HG03097 (cell line): ENCODE results near the gene ECT2L.

ENCODE experiments used
- ATAC-seq: cut with Tn5 transposase; IDR thresholded peaks from one replicate; pipeline ENCODE4 v1.9.1; 2021; ENCODE audit not compliant: unreplicated experiment, low FRiP score

ECT2L gene

DNA sequence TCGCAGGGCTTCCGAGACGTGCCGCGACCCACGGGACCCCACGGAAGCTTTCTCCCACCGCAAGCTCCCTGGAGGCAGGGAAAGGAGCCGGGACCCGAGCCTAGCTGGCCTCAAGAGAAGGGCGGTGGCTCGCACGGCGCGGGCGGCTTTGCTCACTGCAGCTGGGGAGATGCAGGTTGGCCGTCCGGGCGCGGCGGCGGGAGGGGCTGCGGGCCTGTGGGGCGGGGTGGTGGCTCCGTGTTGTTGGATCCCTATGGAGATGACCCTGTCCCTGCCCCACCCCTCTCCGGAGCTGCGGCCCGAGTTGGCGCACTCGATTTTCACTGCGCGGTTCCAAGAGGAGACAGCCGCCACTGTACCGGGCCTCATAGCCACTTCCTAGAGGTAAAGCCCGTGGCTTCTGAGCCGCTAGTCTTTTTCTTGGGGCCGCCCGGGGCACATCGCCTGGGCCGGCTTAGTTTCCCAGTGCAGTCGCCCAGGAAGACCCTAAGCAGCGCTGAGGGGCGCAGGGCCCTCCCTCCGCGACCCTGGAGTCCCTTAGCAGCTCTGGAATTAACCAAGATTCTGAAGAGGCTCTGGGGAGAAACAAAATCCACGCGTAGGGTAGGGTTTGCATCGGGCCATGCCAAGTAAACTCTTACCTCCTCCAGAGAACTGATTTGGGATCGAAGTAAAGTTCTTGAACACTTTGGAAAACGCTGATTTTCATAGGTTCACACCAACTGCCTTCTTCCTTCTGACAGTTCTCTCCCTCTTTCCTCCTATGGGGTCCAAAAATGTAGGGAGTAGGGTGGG, at the start of gene ECT2L:
Gene ECT2L, plus strand, starts transcription at position 279 of the 795 bp plus-strand sequence. CDS start 17,188 bp downstream, outside the sequence.
- no peak for ATAC-seq

DNA sequence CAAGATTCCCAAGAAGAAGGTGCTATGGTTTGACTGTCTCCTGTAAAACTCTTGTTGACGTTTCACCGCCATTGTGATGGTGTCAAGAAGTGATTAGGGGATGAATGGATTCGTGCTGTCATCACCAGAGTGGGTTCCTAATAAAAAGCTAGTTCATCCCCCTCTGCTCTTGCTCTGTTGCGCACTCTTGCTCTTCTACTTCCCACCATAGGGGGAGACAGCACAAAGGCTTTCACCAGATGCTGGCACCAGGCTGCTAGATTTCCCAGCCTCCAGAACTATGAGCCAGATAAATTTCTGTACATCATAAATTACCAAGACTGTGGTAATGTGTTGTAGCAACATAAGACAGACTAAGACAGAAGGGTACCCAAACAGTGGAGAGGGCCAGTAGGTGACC, 43.9 kb upstream of the ECT2L start:
- no peak for ATAC-seq

DNA sequence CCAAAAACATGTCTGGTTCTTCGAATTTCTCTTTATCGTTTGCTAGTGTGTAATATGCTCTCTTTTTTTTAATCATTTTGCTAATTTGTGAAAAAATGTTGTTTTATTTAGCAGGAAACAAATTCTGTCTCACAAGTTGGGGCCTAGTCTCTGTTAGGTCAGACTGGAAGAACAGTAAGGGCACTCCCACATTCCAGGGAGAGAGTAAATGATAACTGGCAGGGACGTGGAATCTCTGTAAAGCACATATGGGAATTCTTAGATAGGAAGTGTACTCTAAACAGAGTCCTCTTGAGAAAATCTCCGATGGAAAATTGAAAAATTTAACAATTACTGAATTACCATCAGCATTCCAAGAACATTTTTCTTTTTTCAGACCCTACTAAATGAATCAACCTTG, 38.8 kb upstream of the ECT2L start:
- no peak for ATAC-seq

DNA sequence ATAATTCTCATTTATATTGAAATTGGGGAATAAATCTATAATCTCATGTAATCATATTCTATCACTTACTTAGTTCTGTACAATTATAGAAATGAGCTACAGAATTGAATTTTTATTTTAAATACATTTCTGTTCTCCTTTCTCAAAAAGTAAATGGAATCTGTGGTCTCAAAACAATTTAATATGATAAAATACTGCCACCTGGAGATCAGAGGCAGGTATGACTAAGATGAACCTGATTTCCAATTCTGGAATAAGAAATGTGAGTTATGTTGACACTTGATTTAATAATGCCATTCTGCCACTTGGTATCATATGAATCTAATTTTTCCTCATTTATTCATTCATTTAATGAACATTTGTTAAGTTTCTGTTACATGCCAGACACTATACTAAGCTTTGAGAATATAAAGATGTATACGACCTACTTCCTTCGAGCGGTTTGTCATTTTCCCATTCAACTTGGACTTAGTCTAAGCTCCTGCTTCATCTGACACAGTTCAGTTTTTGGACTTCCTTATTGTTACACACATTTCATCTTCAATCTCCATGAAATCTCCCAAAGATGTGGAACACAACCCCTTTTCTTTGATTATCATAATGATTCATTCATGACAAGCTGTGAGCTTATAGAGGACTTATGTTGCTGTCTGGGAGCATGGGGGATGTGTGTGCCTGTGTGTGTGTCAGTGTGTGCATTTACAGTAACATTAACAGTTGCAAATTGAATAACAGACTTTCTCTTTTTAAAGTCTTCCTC, 29.8 kb upstream of the ECT2L start:
- ATAC-seq = no peak

GRCh38 chr6:138769102-138769676, 26.7 kb upstream of the ECT2L start:
- no peak for ATAC-seq

DNA sequence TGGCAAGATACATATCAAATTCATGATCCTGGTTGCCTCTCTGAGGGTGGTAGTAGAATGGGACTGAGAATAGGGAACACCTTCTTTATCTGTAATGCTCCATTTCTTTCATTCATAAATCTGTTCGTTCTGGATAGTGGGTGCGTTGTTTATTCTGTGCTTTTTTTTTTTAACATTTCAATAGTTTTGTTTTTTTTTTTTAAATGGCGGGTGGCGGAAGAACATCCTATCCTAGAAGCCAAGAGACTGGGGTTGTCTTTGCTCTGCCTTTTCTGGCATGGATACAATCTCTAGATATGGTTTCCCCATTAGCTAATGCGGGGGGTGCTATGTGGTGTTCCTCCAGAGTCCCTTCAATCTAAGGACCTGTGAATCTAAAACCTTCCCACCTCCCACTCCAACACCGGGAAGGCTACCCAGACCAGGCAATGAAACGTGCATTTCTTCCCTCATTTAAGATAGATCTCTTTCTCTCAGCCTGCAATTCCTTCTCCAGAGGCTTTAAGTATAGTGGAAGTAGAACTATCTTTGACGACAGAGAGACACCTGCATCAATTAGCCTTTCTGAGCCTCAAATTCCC, 23.2 kb upstream of the ECT2L start:
- ATAC-seq = peak; percentile 1

DNA sequence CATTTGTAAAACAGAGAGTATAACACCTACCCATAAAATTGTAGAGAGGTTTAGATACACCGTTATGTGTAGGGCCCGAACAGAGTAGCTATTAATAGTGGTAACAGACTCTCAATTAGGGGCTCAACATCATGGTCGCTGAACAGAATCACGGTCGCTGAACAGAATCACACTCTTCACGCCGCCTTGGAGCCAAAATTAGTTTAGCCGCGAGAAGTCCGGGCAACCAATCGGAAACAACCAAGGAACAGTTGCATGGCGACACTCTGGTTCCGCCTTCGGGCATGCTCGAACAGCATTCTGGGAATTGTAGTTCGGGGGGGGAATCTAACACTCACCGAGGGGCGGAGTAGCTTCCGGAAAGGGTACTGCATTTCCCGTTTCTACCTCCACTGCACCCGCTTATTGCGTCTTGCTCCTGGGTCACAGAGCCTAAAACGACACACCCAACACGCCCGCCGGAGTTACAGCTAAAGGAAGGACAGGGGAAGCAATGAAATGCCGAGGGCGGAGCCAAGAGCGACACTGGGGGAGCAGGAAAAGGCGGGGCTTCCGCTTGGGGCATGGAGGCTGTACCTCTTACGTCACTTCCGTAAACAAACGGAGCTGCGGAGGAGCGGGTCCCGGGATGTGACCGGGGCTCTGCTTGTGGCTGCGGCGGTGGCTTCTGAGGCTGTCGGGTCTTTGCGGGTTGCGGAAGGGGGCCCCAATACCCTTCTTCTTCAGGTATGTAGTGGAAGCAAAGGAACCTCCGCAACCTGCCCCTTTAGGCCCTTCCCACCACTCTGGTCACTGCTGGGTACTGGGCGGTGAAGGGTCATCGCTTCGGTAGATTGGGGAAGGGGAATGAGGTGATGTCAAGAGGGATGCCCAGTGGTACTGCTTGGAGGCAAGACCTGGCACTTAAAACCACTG, 22.5 kb upstream of the ECT2L start, which contains the start of gene CCDC28A:
Gene CCDC28A, plus strand, starts transcription at position 593 of the 915 bp plus-strand sequence. CDS start 2,352 bp downstream, outside the sequence.
- ATAC-seq = peak; percentile 87

DNA sequence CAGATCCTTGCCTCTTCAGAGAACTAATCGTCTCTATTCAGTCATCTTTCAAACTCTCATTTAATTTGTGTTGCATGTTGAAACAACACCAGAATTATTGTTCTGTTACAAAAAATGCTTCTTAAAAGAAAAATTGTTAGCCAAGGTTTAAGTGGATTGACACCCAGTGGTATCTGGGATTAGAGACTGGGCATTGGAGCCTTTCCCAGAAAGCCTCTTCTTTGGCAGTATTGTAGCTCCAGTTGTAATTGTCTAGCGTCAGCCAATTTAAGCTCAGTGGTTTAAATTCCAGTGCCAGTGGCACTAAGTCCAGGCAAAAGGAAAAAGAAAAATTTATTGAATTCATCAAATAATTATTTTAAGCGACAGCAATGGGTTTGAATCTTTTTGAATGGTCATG, 21.5 kb upstream of the ECT2L start:
- no peak for ATAC-seq

DNA sequence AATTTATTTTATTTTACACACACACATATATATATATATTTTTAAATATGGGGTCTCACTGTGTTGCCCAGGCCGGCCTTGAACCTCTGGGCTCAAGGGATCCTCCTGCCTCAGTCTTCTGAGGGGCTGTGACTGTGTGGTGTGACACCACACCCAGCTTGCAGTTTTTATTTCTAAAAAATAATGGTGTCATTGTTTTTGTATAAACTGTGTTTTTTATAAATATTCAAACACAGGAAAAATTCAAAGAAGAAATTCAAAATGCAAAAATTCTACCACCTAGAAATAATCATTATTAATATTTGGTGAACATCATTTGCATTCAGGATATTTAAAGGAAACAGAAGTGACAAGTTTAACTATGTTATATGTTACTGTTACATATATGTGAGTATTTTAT, 19.2 kb upstream of the ECT2L start:
- ATAC-seq = no peak

- no peak for ATAC-seq
These were observed 17.6 kb upstream of the ECT2L start for GRCh38 chr6:138778331-138778730.

DNA sequence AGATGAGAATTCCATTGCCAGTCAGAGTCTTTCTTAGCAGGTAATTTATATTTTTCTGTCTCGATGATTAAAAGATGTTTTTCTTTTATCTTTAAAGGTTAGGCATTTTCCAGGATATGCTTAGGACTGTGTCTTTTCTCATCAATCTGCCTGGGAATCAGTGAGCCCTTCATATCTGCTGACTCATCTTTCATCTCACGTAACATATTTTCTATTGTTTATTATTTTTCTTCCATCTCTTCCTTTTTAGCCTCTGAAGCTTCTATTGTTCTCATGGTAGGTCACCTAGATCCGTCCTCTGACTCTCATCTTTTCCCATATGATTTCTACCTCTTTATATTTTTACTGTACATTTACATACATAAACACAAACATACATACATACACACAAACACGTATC, 13.6 kb upstream of the ECT2L start:
- ATAC-seq = no peak

DNA sequence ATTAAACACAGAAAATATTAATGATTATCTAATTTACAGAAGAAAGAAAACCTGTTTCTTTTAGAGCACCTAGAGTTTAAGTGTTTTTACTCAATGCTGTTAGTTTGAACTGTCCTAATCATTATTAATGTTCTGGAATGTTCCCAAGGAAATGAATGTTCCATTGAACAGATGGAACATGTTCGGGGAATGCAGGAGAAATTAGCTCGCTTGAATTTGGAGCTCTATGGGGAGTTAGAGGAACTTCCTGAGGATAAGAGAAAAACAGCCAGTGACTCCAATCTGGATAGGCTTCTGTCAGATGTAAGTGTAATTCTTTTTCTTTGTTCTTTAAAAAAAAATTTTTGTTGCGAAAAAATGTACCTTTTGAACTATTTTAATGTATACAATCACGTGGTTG, 10.8 kb upstream of the ECT2L start:
- no peak for ATAC-seq

DNA sequence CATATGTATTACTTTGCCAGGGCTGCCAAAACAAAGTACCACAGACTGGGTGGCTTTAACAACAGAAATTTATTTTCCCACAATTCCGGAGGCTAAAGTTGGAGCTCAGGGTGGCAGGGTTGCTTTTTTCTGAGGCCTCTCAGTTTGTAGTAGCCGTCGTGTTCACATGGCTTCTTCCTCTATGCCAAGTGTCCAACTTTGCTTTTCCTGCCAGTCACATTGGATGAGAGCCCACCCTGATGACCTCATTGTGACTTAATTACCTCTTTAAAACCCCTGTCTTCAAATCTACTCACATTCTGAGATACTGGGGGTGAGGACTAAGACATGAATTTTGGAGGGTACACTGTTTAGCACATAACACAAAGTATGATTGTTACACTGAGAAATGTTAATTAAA, 9.9 kb upstream of the ECT2L start:
- ATAC-seq = no peak

- ATAC-seq = no peak
These were observed 8.7 kb upstream of the ECT2L start for GRCh38 chr6:138787138-138787537.

DNA sequence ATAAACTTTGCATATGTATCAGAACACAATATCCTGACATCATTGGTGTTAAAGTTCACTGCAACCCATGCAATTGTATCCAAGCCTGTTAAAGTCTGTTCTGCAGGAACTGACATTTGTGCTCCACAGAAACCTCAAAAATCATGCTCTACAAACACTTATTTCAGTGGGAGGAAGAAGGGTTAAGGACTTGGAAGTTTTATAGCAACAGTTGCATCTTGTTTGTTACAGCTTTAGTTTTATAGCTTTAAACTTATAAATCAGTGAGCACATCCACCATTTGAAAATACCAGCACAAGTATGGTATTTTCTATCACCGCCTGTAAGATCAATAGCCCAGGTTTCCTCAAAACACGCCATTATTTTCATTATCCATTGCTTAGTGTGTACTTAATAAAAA, 884 bp downstream of the ECT2L start:
- ATAC-seq = no peak

GRCh38 chr6:138797806-138798446, 2.0 kb downstream of the ECT2L start:
- ATAC-seq = no peak

DNA sequence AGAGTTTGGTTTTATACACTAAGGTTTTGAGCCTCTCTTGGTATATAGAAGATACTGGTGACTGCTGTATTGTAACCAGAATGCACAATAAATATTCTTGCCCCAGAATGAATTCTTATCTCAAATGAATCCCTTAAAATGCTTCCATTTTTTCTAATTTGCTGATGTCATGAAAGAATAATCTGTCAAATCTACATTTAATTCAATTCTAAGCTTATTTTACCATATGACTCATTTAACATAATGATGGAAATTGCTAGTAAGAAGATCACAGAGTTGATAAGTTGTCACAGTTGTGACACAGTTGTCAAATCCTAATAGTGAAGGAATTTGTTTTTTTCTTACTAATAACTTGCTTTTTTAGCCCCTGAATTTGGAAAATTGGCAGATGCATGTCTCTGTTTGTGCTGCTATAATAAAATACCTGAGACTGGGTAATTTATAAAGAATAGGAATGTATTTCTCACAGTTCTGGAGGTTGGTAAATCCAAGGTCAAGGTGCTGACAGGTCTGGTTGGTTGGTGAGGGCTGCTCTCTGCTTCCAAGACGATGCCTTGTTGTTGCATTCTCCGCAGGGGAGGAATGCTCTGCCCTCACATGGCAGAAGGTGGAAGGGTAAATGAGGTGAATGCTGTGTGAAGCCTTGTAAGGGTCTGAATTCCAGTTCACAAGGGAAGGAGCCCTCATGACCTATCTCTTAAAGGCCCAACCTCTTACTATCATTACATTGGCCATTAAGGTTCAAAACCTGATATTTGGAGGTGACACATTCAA, 4.7 kb downstream of the ECT2L start:
- ATAC-seq = no peak

DNA sequence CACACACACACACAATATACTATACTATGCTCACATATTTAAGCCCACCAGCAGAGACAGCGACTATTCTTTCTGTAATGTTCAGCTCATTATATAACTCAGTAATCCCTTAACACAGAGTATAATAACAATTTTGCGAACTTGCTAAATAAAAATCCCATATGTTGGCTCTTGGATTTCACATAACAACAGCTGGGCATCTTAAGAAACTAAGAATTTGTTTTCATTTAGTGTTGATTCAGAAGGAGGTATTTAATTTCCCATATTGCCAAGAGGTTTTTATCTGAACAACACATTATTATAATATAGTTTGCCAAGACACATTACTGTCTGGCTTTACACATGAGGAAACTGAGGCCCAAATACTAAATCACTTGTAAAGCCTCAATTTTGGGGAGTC, 7.4 kb downstream of the ECT2L start:
- no peak for ATAC-seq

DNA sequence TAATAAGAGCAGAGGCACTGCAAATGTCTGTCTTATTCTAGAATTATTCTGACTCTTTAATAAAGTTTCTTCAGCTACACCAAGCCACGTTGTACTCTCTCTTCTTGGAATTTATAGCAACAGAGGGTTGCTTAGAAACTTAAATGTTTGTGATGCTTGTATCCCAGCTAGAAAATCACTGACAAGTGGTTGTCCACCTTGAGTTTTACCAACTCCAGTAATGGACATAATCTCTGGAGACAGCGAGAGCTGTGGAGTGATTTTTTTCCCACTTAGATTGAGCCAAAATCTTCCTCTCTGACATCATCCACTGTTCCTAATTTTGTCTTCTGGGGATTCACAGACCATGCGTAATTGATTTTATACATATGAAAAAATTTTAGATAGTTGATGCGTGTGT, 8.0 kb downstream of the ECT2L start:
- ATAC-seq = no peak
